Nephron progenitor cell (in vitro differentiated cells): ENCODE measurements around the gene RIMBP2.
A peak's percentile ranks its signal among the peaks of the same experiment; 100 is the strongest.

ENCODE experiments used
- DNase-seq: peaks from one replicate; pipeline ENCODE4 v3.0.0; 2021
- H3K27ac Mint-ChIP-seq: 2 replicates; pipeline ENCODE4 v1.8.0; 2021; ENCODE audit warnings: mild to moderate bottlenecking, moderate library complexity, mixed read lengths
- H3K27me3 Mint-ChIP-seq: 2 replicates; pipeline ENCODE4 v1.8.0; 2021; ENCODE audit warnings: mild to moderate bottlenecking, low read depth, mixed read lengths; ENCODE audit not compliant: poor library complexity
- H3K36me3 Mint-ChIP-seq: 2 replicates; pipeline ENCODE4 v1.8.0; 2021; ENCODE audit warnings: low read depth, mixed read lengths
- H3K4me1 Mint-ChIP-seq: 2 replicates; pipeline ENCODE4 v1.8.0; 2021; ENCODE audit warnings: mixed read lengths
- H3K4me3 Mint-ChIP-seq: 2 replicates; pipeline ENCODE4 v1.8.0; 2021; ENCODE audit warnings: mild to moderate bottlenecking, moderate library complexity, mixed read lengths
- H3K9me3 Mint-ChIP-seq: 2 replicates; pipeline ENCODE4 v1.8.0; 2021; ENCODE audit warnings: mild to moderate bottlenecking, moderate library complexity, mixed read lengths
- CTCF ChIP-seq: fragments of 200-600 bp; sonication (generic); IDR thresholded peaks from 2 replicates; pipeline ENCODE4 v1.5.0; 2021; ENCODE audit warnings: antibody characterized with exemption

The RIMBP2 gene

GRCh38 chr12:130552483-130552996, 163.6 kb downstream of the RIMBP2 start:
- DNase-seq = peak; percentile 44

GRCh38 chr12:130549361-130549760, 166.7 kb downstream of the RIMBP2 start:
- DNase-seq = no peak
- Mint-ChIP-seq H3K9me3 (peaks cover 22% of the 10 kb centered on the region), H3K4me1 (no peaks in the 10 kb centered on the region), H3K36me3 (no peaks in the 10 kb centered on the region), H3K27ac (no peak overlapping the region), H3K27me3 (no peaks in the 10 kb centered on the region), H3K4me3 (no peak overlapping the region)
- TF ChIP-seq CTCF = no peak

More at GRCh38 chr12:130552483-130552996, 163.6 kb downstream of the RIMBP2 start:
- H3K36me3 Mint-ChIP-seq = no peaks in the 10 kb centered on the region
- H3K4me1 Mint-ChIP-seq = no peaks in the 10 kb centered on the region
- no peak overlapping the region for H3K4me3 Mint-ChIP-seq
- peaks cover 22% of the 10 kb centered on the region for H3K9me3 Mint-ChIP-seq
- no peak for TF ChIP-seq CTCF
- H3K27me3 Mint-ChIP-seq = peaks cover 13% of the 10 kb centered on the region
- H3K27ac Mint-ChIP-seq = no peak overlapping the region

- no peak overlapping the region for H3K4me3 Mint-ChIP-seq
Measured at GRCh38 chr12:130547480-130548155, 168.5 kb downstream of the RIMBP2 start.

GRCh38 chr12:130546494-130546893, 169.6 kb downstream of the RIMBP2 start:
- no peak overlapping the region for H3K27ac Mint-ChIP-seq
- H3K9me3 Mint-ChIP-seq = peaks cover 17% of the 10 kb centered on the region
- TF ChIP-seq CTCF = no peak
- DNase-seq = no peak
- H3K27me3 Mint-ChIP-seq = peaks cover 17% of the 10 kb centered on the region
- no peak overlapping the region for H3K4me3 Mint-ChIP-seq
- no peaks in the 10 kb centered on the region for H3K4me1 Mint-ChIP-seq
- no peaks in the 10 kb centered on the region for H3K36me3 Mint-ChIP-seq

More at GRCh38 chr12:130547480-130548155, 168.5 kb downstream of the RIMBP2 start:
- TF ChIP-seq CTCF = no peak
- Mint-ChIP-seq H3K4me1 (no peaks in the 10 kb centered on the region), H3K27me3 (peaks cover 12% of the 10 kb centered on the region), H3K36me3 (no peaks in the 10 kb centered on the region), H3K27ac (no peak overlapping the region), H3K9me3 (peaks cover 21% of the 10 kb centered on the region)
- no peak for DNase-seq

GRCh38 chr12:130545475-130545874, 170.6 kb downstream of the RIMBP2 start:
- peaks cover 21% of the 10 kb centered on the region for H3K27me3 Mint-ChIP-seq
- H3K4me3 Mint-ChIP-seq = no peak overlapping the region
- no peak overlapping the region for H3K27ac Mint-ChIP-seq
- no peak for DNase-seq
- H3K9me3 Mint-ChIP-seq = peaks cover 12% of the 10 kb centered on the region
- no peaks in the 10 kb centered on the region for H3K36me3 Mint-ChIP-seq
- no peaks in the 10 kb centered on the region for H3K4me1 Mint-ChIP-seq
- no peak for TF ChIP-seq CTCF

GRCh38 chr12:130540376-130540775, 175.7 kb downstream of the RIMBP2 start:
- Mint-ChIP-seq H3K27me3 (peaks cover 22% of the 10 kb centered on the region), H3K4me1 (no peaks in the 10 kb centered on the region), H3K4me3 (no peak overlapping the region), H3K36me3 (peaks cover 4% of the 10 kb centered on the region), H3K27ac (no peak overlapping the region), H3K9me3 (peaks cover 8% of the 10 kb centered on the region)
- TF ChIP-seq CTCF = no peak
- DNase-seq = no peak
